ENCODE data around the gene MOCOS. TPM values are rescaled to one million over a fixed set of nuclear protein-coding genes. Genes with fewer than 3 reads are reported as not detected.
A peak's percentile ranks its signal among the peaks of the same experiment; 100 is the strongest.

MOCOS gene
- total and polyA plus RNA-seq, 2 of the 13 experiments (the other 11 are each of a cell fraction or from before 2014, with no cell fraction given): 7.7 to 15.4 TPM

GRCh38 chr18:36162981-36163380, 24.3 kb upstream of the MOCOS start:
- WGBS (ENCODE audit: low lambda C conversion rate): 90% methylated on average over 1 of the region's 1 CpG
- Histone ChIP-seq H3K9me3 (ENCODE audit: low read length) (no peaks in the 10 kb centered on the region), H3K36me3 (replicated peaks in 1 of 2; ENCODE audit: control insufficient read depth in 1 of 2, insufficient read depth in 2 of 2, low read length in 2 of 2) (peaks cover 9 to 60% of the 10 kb centered on the region in 2 experiments), H2AFZ (ENCODE audit: low read length) (no peak overlapping the region), H4K20me1 (ENCODE audit: insufficient read depth, low read length) (no peaks in the 10 kb centered on the region), H3K4me1 (ENCODE audit: insufficient read depth, low read length) (peaks cover 37% of the 10 kb centered on the region), H3K9ac (ENCODE audit: insufficient read depth, low read depth, low read length) (no peak overlapping the region), H3K79me2 (ENCODE audit: insufficient read depth, low read length) (no peaks in the 10 kb centered on the region), H3K4me2 (ENCODE audit: low read depth, low read length) (no peak overlapping the region), H3K27me3 (ENCODE audit: control insufficient read depth in 1 of 2, insufficient read depth in 2 of 2, low read length in 2 of 2) (no peaks in the 10 kb centered on the region), H3K27ac (ENCODE audit: extremely low read length, insufficient read depth, low read length) (no peak overlapping the region), H3K4me3 (replicated peaks in 1 of 3; ENCODE audit: insufficient read depth in 1 of 3, low read depth in 2 of 3, low read length in 3 of 3) (no peak overlapping the region)
- FAIRE-seq (no peak), DNase-seq (ENCODE audit: low spot score) (no peak), ATAC-seq (no peak)
- intact Hi-C loops (cut with micrococcal nuclease; ENCODE audit: unreplicated experiment): no loop called here
- in situ Hi-C loops (cut with HindIII; ENCODE audit: extremely low pct_ligation_motif_present, low pct_unique_long_range_greater_than_20kb): no loop called here
- ChIA-PET CTCF (ENCODE audit: low intra/inter-chr PET ratio, low total read pairs) (no interaction called here), POLR2A (interaction anchor here (1.0 kb wide), 1 partner anchor 13 kb away, joined by 4 read pairs; no protein-coding TSS in a partner anchor)
- BruUV-seq (replicated peaks): no TSS peak
- no peak for TF ChIP-seq ZNF841 (CRISPR knock-in tag; IDR thresholded peaks at IDR 0.05; ENCODE audit: borderline replicate concordance)

- H3K4me1 ChIP-seq (ENCODE audit: insufficient read depth, low read length): peaks cover 40% of the 10 kb centered on the region
- no peaks in the 10 kb centered on the region for H3K79me2 ChIP-seq (ENCODE audit: insufficient read depth, low read length)
- no peaks in the 10 kb centered on the region for H3K27me3 ChIP-seq (ENCODE audit: control insufficient read depth in 1 of 2, insufficient read depth in 2 of 2, low read length in 2 of 2)
- no peak for DNase-seq (ENCODE audit: low spot score)
- TSS peak; percentile 5 for BruUV-seq (replicated peaks)
- no peaks in the 10 kb centered on the region for H4K20me1 ChIP-seq (ENCODE audit: insufficient read depth, low read length)
- no peak overlapping the region for H3K4me3 ChIP-seq (replicated peaks in 1 of 3; ENCODE audit: insufficient read depth in 1 of 3, low read depth in 2 of 3, low read length in 3 of 3)
- H3K36me3 ChIP-seq (replicated peaks in 1 of 2; ENCODE audit: control insufficient read depth in 1 of 2, insufficient read depth in 2 of 2, low read length in 2 of 2): peaks cover 18 to 43% of the 10 kb centered on the region in 2 experiments
- no peak overlapping the region for H3K27ac ChIP-seq (ENCODE audit: extremely low read length, insufficient read depth, low read length)
- CTCF ChIA-PET (ENCODE audit: low intra/inter-chr PET ratio, low total read pairs): no interaction called here
- TF ChIP-seq ZNF263 (CRISPR knock-in tag; IDR thresholded peaks at IDR 0.05): peak; percentile 64; the same call in 1 of the 2 replicates
- no peak for TF ChIP-seq TFE3 (CRISPR knock-in tag; IDR thresholded peaks at IDR 0.05)
- TF ChIP-seq SOX6 (IDR thresholded peaks at IDR 0.05): no peak
- peak; percentile 61 for TF ChIP-seq SOX6 (CRISPR knock-in tag; IDR thresholded peaks at IDR 0.05)
- no peak for TF ChIP-seq LBX2 (CRISPR knock-in tag; IDR thresholded peaks at IDR 0.05; ENCODE audit: borderline replicate concordance)
- 0 out of 2 replicates have a peak, but pooled peaks have one; percentile 22 for TF ChIP-seq RARA (CRISPR knock-in tag; IDR thresholded peaks at IDR 0.05)
- no peak for TF ChIP-seq POGK (CRISPR knock-in tag; conservative IDR thresholded peaks at IDR 0.05)
- no peak for TF ChIP-seq SOX13 (IDR thresholded peaks at IDR 0.05)
- peak in 1 of 2 experiments; percentile 78; a peak in 2 of 4 replicates for TF ChIP-seq SOX13 (CRISPR knock-in tag; conservative IDR thresholded peaks at IDR 0.05 in 1 of 2, IDR thresholded peaks at IDR 0.05 in 1 of 2)
- TF ChIP-seq ZNF616 (CRISPR knock-in tag; IDR thresholded peaks at IDR 0.05; ENCODE audit: low read depth): peak; percentile 46; the same call in 1 of the 2 replicates
- no peak for TF ChIP-seq THAP11 (CRISPR knock-in tag; IDR thresholded peaks at IDR 0.05)
- TF ChIP-seq SOX5 (CRISPR knock-in tag; IDR thresholded peaks at IDR 0.05; ENCODE audit: borderline replicate concordance): peak; percentile 35; the same call in 1 of the 2 replicates
- intact Hi-C loops (cut with micrococcal nuclease; ENCODE audit: unreplicated experiment) (no loop called here), in situ Hi-C loops (cut with HindIII; ENCODE audit: extremely low pct_ligation_motif_present, low pct_unique_long_range_greater_than_20kb) (no loop called here)
- H2AFZ ChIP-seq (ENCODE audit: low read length): no peak overlapping the region
- WGBS (ENCODE audit: low lambda C conversion rate): 100% methylated on average over 3 of the region's 3 CpGs
- H3K4me2 ChIP-seq (ENCODE audit: low read depth, low read length): no peak overlapping the region
- FAIRE-seq: no peak
- H3K9me3 ChIP-seq (ENCODE audit: low read length): no peaks in the 10 kb centered on the region
- H3K9ac ChIP-seq (ENCODE audit: insufficient read depth, low read depth, low read length): no peak overlapping the region
- POLR2A ChIA-PET: interaction anchor here (3.8 kb wide), 1 partner anchor 8 kb away, joined by 17 read pairs; no protein-coding TSS in a partner anchor
- no peak; the same call in 2 of the 3 replicates for ATAC-seq
Measured at GRCh38 chr18:36167692-36168218, 19.5 kb upstream of the MOCOS start.
